GM21786 (cell line): ENCODE measurements around the gene PLEKHA3.
A peak's percentile ranks its signal among the peaks of the same experiment; 100 is the strongest.
"Not testable (repeated sequence)": the region's sequence is repeated elsewhere in the genome, so short reads cannot be mapped to it uniquely, and the experiment has no call there.

Experiments used
- ATAC-seq: cut with Tn5 transposase; IDR thresholded peaks from one replicate; pipeline ENCODE4 v1.9.1; 2021; ENCODE audit not compliant: unreplicated experiment

PLEKHA3 gene

DNA sequence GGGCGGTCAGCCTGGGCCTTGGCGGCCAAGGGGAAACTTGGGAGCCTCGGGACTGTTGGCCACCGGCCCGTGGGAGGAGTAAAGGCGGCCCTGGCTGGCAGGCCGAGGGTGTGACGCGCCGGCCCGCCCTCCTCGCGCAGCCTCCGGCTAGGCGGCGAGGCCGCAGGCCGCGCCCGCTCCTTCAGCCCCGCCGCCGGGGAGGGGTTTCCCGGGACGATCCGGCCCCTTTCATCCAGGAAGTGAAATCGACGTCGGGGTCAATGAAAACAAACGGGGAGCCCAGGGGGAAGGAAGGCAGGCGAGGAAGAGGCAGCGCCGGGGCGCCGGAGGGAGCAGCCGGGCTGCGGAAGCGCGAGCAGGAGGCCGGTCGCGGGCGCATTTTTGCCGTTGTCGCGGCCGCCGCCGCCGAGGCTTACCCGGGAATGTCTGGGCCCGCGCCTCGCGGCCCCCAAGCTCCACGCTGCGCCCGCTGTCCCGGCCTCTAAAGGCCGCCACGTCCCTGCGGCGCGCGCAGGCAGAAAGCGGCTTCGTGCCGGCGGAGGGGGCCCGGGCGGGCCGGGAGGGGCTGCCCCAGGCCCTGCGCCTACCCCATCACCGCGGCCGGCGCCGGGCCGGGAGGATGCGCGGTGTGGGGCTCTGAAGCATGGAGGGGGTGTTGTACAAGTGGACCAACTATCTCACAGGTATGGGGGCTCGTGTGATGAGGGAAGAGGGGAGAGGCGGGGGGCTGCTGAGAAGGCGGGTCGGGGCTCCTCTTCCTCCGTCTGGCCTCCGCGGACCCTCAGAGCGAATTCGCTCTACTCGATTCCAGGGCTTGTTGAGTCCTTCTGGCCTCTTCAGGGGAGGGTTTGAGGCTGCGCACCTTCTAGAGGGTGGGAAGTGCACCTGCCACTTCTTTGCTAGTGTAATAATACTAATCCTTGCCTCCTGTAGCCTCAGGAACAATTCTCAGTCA lies at the start of gene PLEKHA3:
PLEKHA3 (plus strand) TSS at position 231 of the 955 bp plus-strand sequence; CDS start at position 644, 413 bp downstream.
- ATAC-seq, result peak; percentile 62

DNA sequence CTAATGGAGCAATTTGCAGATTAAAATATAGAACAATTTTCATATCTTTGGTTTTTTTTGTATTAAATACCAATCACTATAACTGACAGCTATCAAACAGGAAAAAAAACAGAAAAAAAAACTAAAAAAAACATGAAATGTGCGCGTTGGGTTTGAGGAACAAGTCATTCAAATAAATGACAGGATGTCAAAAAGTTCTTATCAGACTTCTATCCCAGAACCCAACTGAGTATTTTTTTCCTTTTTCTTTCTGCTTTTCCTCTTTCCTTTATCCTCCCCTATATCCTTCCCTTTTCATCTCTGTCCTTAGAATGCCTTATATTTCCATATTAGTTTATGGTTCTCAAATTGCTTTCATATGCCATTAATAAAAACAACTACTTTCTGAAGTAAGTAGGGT lies 43.6 kb upstream of the PLEKHA3 start:
- ATAC-seq, result no peak

DNA sequence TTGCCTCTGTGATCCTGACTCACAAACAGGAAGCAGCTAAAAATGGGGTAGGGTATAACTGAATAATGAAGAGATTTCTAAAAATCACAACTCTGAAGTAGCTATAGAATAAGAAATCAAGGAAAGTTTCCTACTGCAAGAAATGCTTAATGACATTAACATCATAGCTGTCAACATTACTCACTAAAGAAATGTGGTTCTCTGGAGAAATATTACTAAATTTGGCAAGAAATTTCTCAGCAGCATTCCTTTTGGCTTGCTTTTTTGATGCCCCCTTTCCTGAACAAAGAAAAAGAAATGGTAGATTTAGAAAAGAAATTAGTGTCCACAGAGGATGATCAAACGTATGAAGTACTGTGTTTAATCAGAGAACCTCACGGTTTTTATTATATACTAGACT lies 38.8 kb upstream of the PLEKHA3 start:
- ATAC-seq, result no peak

DNA sequence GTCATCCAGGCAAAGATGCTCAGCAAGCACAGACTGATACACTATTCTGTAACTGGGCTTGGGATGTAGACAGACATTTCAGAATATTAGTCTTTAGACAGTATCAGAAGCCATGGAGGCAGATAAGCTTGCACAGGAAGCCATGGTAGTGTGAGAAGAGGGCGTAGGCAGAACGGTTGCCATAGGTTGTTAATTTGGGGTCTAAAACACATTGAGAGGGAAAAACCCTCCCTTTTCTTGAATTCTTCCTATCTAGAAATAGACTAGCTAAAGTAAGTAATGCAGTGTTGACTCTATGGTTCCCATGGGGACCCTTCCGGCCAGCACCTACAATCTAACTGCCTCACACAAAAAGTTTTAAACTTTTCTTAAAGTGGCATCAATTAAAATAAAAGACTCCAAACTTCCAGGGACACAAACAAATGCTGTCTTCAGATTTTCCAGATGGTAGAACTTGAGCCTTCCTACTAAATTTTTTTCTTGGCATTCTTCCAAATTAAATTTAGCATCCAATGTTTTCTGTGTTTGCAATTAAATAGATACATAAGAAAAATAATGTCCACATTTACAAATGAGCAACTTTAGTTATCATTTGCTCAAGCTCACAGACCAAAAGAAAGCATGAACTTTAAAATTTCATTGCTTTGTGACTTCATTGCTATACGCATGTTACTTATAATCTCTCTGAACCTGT lies 31.1 kb upstream of the PLEKHA3 start:
- ATAC-seq, result no peak

DNA sequence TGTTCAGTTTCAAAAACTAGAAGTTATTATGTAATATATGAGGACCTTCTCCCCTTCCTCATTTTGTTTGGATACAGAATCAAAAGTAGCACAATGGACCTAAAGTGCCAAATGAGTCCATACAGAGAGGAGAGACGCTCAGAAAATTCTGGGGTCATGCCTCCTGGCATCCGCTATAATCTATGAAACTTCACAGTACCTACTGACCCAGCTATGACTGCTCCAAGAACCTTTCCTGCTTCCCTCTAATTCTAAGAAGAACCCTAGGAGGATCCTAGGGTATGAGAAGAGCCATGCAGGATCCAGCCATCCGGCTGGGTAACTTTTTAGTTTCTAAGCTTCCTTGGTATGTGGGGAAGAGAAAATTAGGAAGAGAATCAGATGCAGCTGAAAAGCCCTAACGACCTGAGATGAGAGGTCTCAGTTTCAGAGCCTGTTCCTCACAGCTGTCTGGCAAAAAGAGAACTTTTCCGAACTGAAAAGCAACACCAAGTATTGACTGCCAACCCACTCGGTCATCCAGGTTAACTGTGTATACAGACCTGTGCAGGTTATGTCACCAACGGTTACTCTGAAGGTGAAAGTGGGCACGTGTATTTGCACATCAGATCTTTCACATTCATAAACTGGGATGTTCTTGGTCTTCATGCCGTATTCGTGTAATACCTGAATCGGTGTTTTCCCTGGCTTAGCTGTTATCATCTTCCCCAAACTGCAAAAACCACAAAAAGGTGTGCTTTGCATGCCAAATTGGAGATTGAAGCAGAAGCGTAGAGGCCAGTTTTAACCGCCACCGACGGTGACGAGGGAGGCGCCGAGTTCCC lies 30.3 kb upstream of the PLEKHA3 start:
- ATAC-seq, result peak; percentile 4

DNA sequence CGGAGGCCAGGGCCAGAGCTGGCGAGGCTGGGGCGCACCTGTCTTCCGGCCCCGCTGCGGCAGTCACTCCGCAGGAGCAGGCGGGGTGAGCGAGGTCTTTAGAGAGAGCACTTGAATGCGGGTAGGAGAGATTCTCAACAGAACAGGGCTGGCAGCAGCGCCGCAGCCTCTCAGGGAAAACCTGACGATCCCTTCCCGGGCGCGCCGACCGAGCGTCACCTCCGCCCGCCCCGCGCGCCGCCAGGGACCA lies 29.8 kb upstream of the PLEKHA3 start:
- ATAC-seq, result peak; percentile 40

DNA sequence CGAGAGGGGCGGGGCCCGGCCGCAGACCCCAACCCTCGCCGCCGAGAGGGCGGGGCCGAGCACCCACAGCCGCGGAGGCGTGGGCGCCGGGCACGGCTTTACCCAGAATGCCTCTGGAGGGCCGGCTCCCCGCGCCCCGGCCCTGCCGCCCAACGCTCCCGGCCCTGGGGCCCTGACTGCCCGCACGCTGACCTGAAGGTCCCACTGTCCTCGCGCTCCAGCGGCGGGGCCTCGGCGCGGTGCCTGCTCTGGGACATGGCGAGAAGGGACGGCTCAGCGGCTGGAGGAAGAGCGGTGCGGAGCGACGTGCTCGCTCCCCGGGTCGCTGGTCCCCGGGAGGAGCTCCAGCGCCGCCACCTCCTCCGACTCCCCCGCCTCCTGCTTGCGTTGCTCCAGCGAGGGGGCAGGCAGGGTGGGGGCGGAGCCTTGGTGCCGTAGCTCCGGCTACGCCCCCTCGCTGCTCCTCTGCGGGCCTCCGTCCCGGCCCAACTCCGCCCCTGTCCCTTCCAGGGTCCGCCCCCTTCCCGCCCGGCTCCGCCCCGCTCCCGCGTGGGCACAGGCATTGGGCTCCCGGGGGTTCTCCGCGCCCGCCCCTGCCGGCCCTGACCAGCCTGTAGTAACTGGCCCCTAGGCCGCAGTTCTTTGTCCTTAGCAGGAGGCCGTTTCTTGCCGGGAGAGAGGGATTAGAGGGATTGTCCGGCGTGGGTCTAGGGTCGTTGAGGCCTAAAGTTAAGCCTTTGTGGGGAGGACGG lies 29.3 kb upstream of the PLEKHA3 start, which contains the start of the genes PJVK and PRKRA:
PJVK (plus strand) TSS at position 605 of the 752 bp plus-strand sequence. CDS start 2,032 bp downstream, outside the sequence.
PRKRA (minus strand) TSS at position 402 of the 752 bp plus-strand sequence; CDS start at position 257, 145 bp downstream.
- peak; percentile 77 for ATAC-seq

DNA sequence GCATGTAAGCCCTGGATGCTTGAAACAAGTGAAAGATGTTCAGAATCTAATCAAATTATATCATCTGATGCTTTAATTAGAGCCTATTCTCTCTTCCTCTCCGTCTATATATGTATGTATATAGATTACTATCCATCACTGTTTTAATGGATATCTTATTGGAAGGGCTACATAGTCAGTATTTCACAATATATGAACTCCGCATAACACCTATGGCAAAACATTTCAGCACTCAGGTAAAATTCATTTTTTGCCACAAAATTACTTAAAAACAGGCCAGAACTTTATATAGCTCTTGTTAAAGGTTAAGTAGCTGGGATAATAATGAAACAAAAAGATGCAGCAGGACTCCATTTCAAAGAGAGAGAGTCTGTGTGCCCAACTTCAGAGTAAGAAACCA lies 27.9 kb upstream of the PLEKHA3 start:
- ATAC-seq, result no peak

DNA sequence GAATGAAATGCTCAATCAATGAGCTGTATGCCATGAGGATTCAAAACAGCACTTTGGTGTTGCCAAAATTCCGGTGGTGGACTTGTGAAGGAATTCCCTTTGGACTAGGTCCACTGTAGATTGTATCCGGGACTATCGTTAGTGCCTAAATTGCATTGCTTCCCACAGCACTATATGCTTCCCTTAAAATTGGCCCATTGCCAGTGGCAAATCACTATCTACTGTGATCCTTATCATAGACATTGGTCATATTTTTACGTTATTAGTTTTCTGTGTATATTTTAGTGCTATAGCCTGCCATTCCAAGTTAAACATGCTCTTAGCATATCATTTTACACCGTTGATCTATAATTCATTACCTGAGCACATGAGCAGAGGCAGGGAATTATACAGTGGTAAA lies 27.4 kb upstream of the PLEKHA3 start:
- ATAC-seq, result no peak

DNA sequence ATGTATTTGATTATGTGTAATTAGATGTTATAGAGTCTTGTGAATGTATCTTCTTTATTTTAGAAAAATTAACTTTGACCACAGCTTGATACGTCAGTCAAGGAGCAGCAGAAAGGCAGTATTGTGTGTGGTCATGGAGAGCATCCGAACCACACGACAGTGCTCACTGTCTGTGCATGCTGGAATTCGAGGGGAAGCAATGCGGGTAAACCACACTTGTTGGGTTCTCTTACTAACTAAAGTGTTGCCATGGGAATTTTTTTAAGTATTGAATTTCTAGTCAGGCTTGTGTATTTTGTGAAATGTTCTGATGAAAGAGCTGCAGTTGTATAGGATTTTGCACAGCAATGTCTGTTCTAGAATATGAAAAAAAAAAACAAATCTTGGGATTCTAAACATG lies 24.3 kb upstream of the PLEKHA3 start:
- ATAC-seq, result no peak

DNA sequence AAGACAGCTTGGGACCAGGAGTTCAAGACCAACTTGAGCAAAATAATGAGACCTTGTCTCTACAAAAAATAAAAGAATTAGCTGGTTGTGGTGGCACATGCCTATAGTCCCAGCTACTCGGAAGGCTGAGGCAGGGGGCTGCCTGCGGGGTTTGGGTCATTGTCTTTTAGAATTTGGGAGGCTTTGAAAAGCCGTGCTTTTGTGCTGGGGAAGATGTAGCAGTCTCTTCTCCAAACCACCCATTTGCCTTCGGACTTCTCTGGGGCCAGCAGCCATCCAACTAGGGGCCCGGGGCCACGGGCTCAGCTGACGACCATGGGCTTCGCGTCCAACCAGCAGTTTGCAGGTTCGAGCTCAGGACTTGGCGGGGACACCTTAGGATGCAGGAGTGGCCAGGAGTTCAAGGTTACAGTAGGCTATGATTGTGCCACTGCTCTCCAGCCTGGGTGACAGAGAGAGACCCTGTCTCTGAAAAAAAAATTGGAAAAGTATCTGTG lies 22.8 kb upstream of the PLEKHA3 start:
- no peak for ATAC-seq

DNA sequence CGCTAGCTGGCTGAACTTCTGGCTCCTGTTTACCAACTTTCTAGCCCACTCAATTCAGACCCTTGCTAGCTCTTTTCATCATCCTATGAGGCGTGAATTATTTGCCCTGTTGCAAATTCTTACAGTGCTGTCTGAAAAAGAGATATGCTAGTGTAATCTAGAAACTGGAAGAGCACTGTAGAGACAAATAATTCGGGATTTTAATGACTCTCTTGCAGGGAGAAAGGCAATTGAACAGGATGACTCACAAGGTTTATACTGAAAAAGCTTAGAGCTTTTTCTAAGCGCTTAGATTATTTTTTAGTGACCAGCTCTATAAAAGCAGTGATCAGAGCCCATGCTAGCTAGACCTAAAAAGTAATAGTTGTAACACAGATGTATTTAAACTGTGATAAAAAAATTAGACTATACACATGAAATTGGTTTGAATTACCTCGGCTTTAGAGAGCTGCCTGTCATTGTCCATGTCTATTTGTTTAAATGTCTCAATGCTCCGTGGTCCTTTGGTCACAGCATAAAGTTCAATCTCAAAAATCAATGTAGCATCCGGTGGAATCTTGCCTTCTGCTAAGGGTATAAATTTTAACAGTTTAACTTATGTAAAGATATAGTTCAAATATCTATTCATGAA lies 10.9 kb upstream of the PLEKHA3 start:
- no peak for ATAC-seq

DNA sequence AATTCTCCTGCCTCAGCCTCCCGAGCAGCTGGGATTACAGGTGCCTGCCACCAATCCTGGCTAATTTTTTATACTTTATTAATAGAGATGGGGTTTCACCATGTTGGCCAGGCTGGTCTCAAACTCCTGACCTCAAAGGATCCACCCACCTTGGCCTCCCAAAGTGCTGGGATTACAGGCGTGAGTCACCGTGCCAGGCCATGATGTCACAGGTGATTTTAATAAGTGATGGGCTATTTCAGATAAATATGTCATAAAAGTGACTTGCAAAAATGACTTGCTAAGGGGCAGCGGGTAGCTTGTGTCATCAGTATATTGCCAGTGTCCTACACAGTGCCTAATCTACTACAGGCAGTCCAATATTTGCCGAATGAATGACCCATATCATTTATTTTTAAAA lies 8.9 kb upstream of the PLEKHA3 start:
- ATAC-seq, result not testable (repeated sequence)

DNA sequence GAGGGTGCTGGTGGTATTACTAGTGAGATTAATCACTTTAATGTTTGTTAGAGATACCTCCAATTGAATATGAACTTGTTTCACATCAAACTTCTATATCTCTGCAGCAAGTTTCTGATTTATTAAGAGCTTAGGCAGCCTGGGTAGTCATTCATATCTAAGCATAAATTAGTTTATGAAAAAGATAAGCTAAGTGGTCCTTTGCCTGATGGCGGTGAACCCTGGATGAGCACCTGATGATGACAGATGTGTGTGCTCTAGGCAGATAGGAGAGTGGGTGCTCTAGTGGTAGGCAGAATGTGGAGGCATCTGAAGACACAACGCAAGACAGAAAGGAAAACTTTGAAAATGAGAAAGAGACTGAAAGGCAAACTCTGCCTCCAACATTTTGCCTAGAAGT lies 6.9 kb upstream of the PLEKHA3 start:
- ATAC-seq, result no peak

DNA sequence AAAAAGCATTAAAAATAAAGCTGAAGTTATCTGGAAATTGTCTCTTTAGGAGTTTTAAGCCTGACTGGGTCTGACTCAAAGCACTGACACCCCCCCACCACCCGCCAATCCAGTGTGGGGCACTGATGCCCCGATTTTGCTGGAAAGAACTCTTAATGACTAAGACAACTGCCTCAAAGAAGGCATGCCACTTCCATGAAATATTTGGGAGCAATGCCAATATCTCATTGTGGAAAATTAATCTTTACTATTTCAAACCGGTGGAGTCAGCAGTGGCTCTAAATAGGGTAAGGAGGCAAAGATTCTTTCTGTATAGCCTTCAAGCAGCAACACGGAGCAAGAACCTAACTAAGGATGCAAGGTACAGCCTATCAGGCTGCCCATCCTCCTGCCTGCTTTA lies 6.3 kb upstream of the PLEKHA3 start:
- ATAC-seq, result no peak

DNA sequence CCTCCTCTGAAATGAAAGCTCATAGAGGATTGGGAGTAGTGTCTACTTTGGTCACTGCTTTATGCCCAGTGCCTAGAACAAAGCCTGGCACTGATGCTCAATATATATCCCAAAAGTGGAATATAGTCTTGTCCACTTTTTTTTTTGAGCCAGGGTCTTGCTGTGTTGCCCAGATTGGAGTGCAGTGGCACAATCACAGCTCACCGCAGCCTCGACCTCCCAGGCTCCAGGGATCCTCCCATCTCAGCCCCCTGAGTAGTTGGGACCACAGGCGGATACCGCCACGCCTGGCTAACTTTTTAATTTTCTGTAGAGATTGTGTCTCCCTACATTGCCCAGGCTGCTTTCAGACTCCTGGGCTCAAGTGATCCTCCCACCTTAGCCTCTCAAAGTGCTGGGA lies 5.7 kb upstream of the PLEKHA3 start:
- no peak for ATAC-seq

DNA sequence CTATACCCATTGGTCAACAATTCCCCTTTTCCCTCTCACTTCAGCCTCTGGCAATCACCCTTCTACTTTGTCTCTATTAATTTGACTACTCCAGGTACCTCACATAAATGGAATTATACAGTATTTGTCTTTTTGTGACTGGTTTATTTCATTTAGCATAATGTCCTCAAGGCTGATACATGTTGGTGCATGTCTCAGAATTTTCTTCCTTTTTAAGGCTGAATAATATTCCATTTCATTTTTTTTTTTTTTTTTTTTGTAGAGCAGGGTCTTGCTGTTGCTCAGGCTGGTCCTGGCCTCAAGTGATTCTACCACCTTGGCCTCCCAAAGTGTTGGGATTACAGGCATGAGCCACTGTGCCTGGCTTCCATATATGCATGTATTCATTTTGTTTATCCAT lies 3.8 kb upstream of the PLEKHA3 start:
- no peak for ATAC-seq

DNA sequence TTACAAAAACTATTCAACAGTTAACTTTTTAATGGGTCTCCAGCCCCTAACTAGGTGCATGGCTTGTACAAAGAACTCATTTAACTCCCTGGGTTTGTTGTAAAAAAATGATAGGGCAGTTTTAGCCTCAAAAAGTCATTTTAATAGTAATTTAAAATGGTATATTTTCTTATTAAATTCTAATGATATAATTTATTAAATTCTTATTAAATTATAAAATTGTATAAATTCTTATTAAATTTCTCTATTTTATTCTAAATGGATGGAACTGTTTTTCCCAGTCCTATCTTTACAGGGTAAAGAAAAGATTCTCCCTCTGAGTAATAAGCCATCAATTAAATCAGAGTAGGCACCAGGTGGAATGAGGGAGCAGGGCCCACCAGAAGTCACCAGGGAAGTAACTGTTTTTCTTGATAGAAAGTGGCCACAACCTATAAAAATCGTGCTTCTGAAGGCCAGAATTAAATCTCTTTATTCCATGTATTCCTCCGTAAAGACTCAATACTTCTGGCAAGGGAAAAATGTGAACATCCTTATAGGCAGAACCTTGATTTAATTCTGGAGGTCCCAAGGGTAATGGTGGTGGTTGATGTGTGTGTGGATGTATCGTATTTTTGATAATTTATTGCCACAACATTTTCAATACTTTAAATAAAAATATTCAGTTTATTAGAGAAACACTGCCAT lies 2.7 kb upstream of the PLEKHA3 start:
- ATAC-seq, result no peak

DNA sequence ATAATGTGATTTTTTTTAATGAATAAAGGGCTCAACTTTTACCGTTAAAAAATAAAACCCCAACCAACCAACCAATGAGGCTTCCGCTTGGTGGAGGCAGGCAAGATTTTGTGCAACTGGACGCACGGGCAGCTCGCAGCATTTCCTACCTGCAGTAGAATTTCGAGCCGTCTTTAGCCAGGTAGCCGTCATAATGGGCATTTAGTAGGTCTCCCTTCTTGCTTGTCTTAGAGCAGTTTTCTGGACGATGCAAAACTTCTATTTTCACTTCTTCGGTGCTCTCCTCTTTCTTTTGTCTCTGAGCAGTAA lies 2.2 kb upstream of the PLEKHA3 start:
- peak; percentile 2 for ATAC-seq
